HepG2 (cell line): ENCODE measurements around the gene BFAR. TPM values are rescaled to one million over a fixed set of nuclear protein-coding genes. Genes with fewer than 3 reads are reported as not detected.

Experiments used
- AHDC1 ChIP-seq: sonication (generic); formaldehyde crosslinking; IDR thresholded peaks from 2 replicates; pipeline ENCODE4 v1.5.1; 2020; ENCODE audit warnings: mild to moderate bottlenecking, missing genetic modification reagents, borderline replicate concordance
- HCFC1 ChIP-seq: fragments of 150-350 bp; IDR thresholded peaks from 2 replicates; pipeline ENCODE4 v1.6.1; 2014; ENCODE audit warnings: low read depth, low read length
- MYPOP ChIP-seq: sonication (generic); formaldehyde crosslinking; IDR thresholded peaks from 2 replicates; pipeline ENCODE4 v1.8.1; 2023; ENCODE audit warnings: mild to moderate bottlenecking, moderate library complexity, missing genetic modification reagents
- PBX3 ChIP-seq: sonication (generic); formaldehyde crosslinking; IDR thresholded peaks from 2 replicates; pipeline ENCODE4 v1.8.1; 2023; ENCODE audit warnings: missing genetic modification reagents, inconsistent platforms, borderline replicate concordance
- PHF21A ChIP-seq: sonication (generic); formaldehyde crosslinking; IDR thresholded peaks from 2 replicates; pipeline ENCODE4 v1.5.0; 2020; ENCODE audit warnings: mild to moderate bottlenecking, missing genetic modification reagents
- REST ChIP-seq, 2 experiments: IDR thresholded peaks; 2 replicates each; pipeline ENCODE4 v1.6.1; 2011 to 2012; ENCODE audit warnings: low read length in 2 of 2, borderline replicate concordance in 1 of 2, low read depth in 1 of 2, mild to moderate bottlenecking in 1 of 2, moderate library complexity in 1 of 2
- SRSF9 ChIP-seq: fragments of 200-400 bp; formaldehyde crosslinking; IDR thresholded peaks from 2 replicates; pipeline ENCODE4 v1.6.1; 2018; ENCODE audit warnings: borderline replicate concordance, mild to moderate bottlenecking, low read depth, low read length; ENCODE audit not compliant: insufficient read depth, poor library complexity, severe bottlenecking
- ZNF281 ChIP-seq: sonication (generic); formaldehyde crosslinking; IDR thresholded peaks from 2 replicates; pipeline ENCODE4 v1.4.0; 2020; ENCODE audit warnings: missing genetic modification reagents, borderline replicate concordance
- ZNF607 ChIP-seq: sonication (generic); formaldehyde crosslinking; IDR thresholded peaks from 2 replicates; pipeline ENCODE4 v1.5.1; 2020; ENCODE audit warnings: missing genetic modification reagents, mild to moderate bottlenecking, borderline replicate concordance
- ZNF674 ChIP-seq: sonication (generic); formaldehyde crosslinking; IDR thresholded peaks from 2 replicates; pipeline ENCODE4 v1.5.0; 2020; ENCODE audit warnings: low read depth, mild to moderate bottlenecking, missing genetic modification reagents
- ZNF777 ChIP-seq: sonication (generic); formaldehyde crosslinking; IDR thresholded peaks from 2 replicates; pipeline ENCODE4 v1.4.0; 2020; ENCODE audit warnings: missing genetic modification reagents
- polyA plus RNA-seq, 8 experiments: library from polyadenylated mRNA; depleted of rRNA in 3 of 8; stranded (reverse) in 7 of 8; unstranded in 1 of 8; fragments of >200 nt; fragmentation: Illumina TruSeq in 4 of 8; extraction: Trizol in 4 of 8; gene quantifications; 2 replicates each; pipeline versions ENCODE4 v1.2.1 to v1.2.3, GENCODE V29; 2011 to 2016; ENCODE audit warnings: low read depth in 4 of 8, missing spikeins in 1 of 8, mixed read lengths in 1 of 8; ENCODE audit not compliant: insufficient read depth in 1 of 8
- total RNA-seq, 5 experiments: library from RNA; depleted of rRNA; stranded (reverse); fragments of >200 nt; fragmentation: Illumina TruSeq; extraction: Trizol; gene quantifications; 2 replicates each; pipeline ENCODE4 v1.2.3, GENCODE V29; 2016; ENCODE audit warnings: low read depth in 1 of 5

Gene BFAR
- total and polyA plus RNA-seq, 2 of the 13 experiments (the other 11 are each of a cell fraction or from before 2014, with no cell fraction given) = 96.9 to 120 TPM

GRCh38 chr16:14629919-14630619, 2.7 kb upstream of the BFAR start, which contains the start of gene PARN (continued):
- no peak; the same call in 1 of the 2 replicates for TF ChIP-seq ZNF281 (CRISPR knock-in tag)
- peak; percentile 23; the same call in 1 of the 2 replicates for TF ChIP-seq AHDC1 (CRISPR knock-in tag)
- 0 out of 2 replicates have a peak, but pooled peaks have one; percentile 82 for TF ChIP-seq PBX3
- TF ChIP-seq PHF21A (CRISPR knock-in tag) = 0 out of 2 replicates have a peak, but pooled peaks have one; percentile 69
- TF ChIP-seq SRSF9 = no peak
- peak; percentile 92 for TF ChIP-seq ZNF607 (CRISPR knock-in tag)
- TF ChIP-seq HCFC1 = peak; percentile 43
- no peak; the same call in none of the 2 replicates for TF ChIP-seq ZNF674 (CRISPR knock-in tag)
- TF ChIP-seq MYPOP (CRISPR knock-in tag) = peak; percentile 98
- TF ChIP-seq ZNF777 (CRISPR knock-in tag) = no peak; the same call in none of the 2 replicates
- TF ChIP-seq REST (IDR thresholded peaks at IDR 0.05; ENCODE audit: borderline replicate concordance in 1 of 2, low read depth in 1 of 2, low read length in 2 of 2) = peak in 1 of 2 experiments; percentile 12; a peak in 1 of 4 replicates
